AG09319 (cell line): Measurements from ENCODE around the gene UFC1.
A peak's percentile ranks its signal among the peaks of the same experiment; 100 is the strongest.

Experiments used
- DNase-seq: peaks from one replicate; pipeline ENCODE4 v3.0.0-alpha.2; 2010; ENCODE audit warnings: low read depth; ENCODE audit errors: extremely low read depth
- CTCF ChIP-seq: IDR thresholded peaks from 2 replicates; pipeline ENCODE4 v1.5.1; 2011; ENCODE audit warnings: low read depth, mild to moderate bottlenecking, inconsistent platforms, low read length, moderate library complexity

UFC1 gene

DNA sequence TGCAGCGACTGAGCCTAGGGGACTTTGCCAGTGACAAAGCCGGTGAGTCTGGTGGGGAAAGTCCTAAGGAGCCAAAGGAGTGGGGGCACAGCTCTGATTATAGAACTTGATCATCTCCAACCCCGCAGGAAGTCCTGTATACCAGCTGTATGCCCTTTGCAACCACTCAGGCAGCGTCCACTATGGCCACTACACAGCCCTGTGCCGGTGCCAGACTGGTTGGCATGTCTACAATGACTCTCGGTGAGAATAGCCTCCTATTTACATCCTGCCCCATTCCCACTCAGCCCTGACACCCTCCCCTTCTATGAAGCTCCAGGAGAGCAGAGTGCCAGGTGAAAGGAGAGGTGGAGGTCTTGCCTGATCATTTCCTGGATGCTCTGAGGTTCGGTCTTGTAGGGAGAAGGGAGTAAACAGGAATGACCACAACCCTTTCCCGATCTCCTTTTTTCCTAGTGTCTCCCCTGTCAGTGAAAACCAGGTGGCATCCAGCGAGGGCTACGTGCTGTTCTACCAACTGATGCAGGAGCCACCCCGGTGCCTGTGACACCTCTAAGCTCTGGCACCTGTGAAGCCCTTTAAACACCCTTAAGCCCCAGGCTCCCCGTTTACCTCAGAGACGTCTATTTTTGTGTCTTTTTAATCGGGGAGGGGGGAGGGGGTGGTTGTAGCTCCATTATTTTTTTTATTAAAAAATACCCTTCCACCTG is 11.3 kb downstream of the UFC1 start:
- DNase-seq, result no peak
- no peak for TF ChIP-seq CTCF

DNA sequence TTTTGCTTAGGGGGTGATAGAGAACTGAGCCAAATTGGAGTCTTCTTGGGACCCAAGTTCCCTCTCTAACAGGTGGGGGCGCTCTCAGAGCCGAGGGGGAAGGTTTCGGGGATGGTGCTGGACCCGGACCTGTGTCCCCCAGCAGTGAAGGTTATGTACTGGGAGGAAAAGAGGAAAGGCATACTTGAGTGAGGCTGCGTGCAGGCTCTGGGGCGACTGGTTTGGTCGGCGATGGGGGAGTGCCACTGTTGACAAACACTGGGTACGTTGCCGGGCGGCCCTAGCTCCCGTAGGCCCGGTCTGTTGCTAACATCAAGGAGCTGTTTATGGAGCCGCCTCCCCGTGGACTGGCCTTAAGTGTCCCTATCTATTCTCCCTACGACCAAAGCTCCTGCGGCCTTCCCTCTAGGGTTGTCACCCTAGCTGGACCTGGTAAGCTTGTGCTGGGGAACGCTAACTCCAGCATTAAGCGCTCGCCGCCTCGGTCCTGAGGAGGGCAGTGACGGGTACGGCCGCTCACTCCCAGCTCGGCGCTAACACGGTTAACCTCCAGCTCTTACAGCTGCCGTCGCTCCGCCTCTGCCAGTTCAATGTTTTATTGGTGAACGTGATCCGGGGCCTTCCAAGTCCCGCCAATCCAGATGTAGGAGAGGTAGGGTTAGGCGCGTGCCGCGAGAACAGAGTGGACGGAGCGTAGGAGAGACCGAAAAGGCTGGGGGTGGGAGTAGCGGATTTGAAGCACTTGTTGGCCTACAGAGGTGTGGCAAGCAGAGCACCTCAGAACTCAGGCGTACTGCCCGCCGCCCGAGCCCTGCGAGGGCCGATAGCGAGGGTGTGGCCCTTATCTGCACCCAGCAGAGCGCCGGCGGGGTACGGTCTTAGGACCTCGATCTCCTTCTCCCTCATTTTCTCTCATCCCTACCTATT is 12.2 kb downstream of the UFC1 start, which contains the start of gene PPOX:
TSS of gene PPOX (plus strand) at position 685 of the 927 bp plus-strand sequence. CDS start 422 bp downstream, outside the sequence.
- peak; percentile 94 for DNase-seq
- peak; percentile 51 for TF ChIP-seq CTCF

- TF ChIP-seq CTCF, result no peak
- DNase-seq, result no peak
Measured at GRCh38 chr1:161166669-161167548, 13.1 kb downstream of the UFC1 start.

GRCh38 chr1:161168906-161169305 is 15.1 kb downstream of the UFC1 start:
- no peak for TF ChIP-seq CTCF
- DNase-seq, result no peak

- no peak for DNase-seq
- peak; percentile 5; the same call in 1 of the 2 replicates for TF ChIP-seq CTCF
Measured at GRCh38 chr1:161171191-161171590, 17.4 kb downstream of the UFC1 start.

DNA sequence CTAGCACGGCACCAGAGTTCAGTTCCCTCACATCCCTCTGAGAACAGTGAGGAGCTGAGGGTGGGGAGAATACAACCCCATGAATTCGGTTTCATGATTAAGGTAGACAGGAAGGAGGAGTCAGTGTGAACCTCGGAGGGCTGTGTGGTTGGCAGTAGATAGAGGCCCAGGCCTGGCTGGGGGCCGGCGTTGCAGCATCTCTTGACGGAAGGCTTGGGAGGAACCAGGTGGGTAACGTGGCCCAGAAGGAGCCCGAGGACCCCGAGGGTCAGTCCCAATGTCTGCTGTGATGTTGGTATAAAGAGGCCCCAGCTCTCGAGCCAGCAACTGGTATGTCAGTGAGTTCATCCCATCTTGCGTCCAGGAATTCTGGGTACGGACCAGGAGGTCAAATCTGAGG is 17.9 kb downstream of the UFC1 start:
- no peak for TF ChIP-seq CTCF

More for the DNA sequence above, 17.9 kb downstream of the UFC1 start:
- DNase-seq, result no peak
